ENCODE data around the gene ANGPT4.

The ANGPT4 gene

GRCh38 chr20:916125-916799, at the start of gene ANGPT4:
Gene ANGPT4 (minus strand): TSS chr20:916334. CDS start chr20:916214, 120 bp downstream.
- H3K9ac ChIP-seq (ENCODE audit: low read depth in 1 of 2, low read length in 2 of 2) = no peak within 1 kb of the TSS
- no peaks in the 10 kb centered on the region for H3K9me3 ChIP-seq (ENCODE audit: control insufficient read depth in 1 of 2, low read length in 2 of 2)
- H3K27me3 ChIP-seq (ENCODE audit: control insufficient read depth in 1 of 2, insufficient read depth in 2 of 2, low read length in 2 of 2) = peaks cover 0 to 11% of the 10 kb centered on the region in 2 donors
- H3K36me3 ChIP-seq (ENCODE audit: control insufficient read depth in 1 of 2, insufficient read depth in 2 of 2, low read length in 2 of 2) = no peaks in the 10 kb centered on the region
- H3K27ac ChIP-seq (ENCODE audit: low read depth, low read length) = no peak within 1 kb of the TSS
- no peaks in the 10 kb centered on the region for H3K4me1 ChIP-seq (ENCODE audit: control insufficient read depth in 1 of 2, insufficient read depth in 2 of 2, low read length in 2 of 2)
- no peak within 1 kb of the TSS for H3K4me3 ChIP-seq (ENCODE audit: low read depth in 1 of 2, low read length in 2 of 2)

GRCh38 chr20:963795-964194, 47.7 kb upstream of the ANGPT4 start:
- Histone ChIP-seq H3K27ac (ENCODE audit: low read depth, low read length) (no peak overlapping the region), H3K4me3 (ENCODE audit: low read depth in 1 of 2, low read length in 2 of 2) (no peak overlapping the region), H3K9ac (ENCODE audit: low read depth in 1 of 2, low read length in 2 of 2) (no peak overlapping the region), H3K4me1 (ENCODE audit: control insufficient read depth in 1 of 2, insufficient read depth in 2 of 2, low read length in 2 of 2) (no peaks in the 10 kb centered on the region), H3K27me3 (ENCODE audit: control insufficient read depth in 1 of 2, insufficient read depth in 2 of 2, low read length in 2 of 2) (peaks cover 4 to 5% of the 10 kb centered on the region in 2 donors), H3K9me3 (ENCODE audit: control insufficient read depth in 1 of 2, low read length in 2 of 2) (no peaks in the 10 kb centered on the region), H3K36me3 (ENCODE audit: control insufficient read depth in 1 of 2, insufficient read depth in 2 of 2, low read length in 2 of 2) (no peaks in the 10 kb centered on the region)

- Histone ChIP-seq H3K9ac (ENCODE audit: low read depth in 1 of 2, low read length in 2 of 2) (no peak overlapping the region), H3K4me3 (ENCODE audit: low read depth in 1 of 2, low read length in 2 of 2) (no peak overlapping the region), H3K4me1 (ENCODE audit: control insufficient read depth in 1 of 2, insufficient read depth in 2 of 2, low read length in 2 of 2) (no peaks in the 10 kb centered on the region), H3K27me3 (ENCODE audit: control insufficient read depth in 1 of 2, insufficient read depth in 2 of 2, low read length in 2 of 2) (peaks cover 5 to 6% of the 10 kb centered on the region in 2 donors), H3K36me3 (ENCODE audit: control insufficient read depth in 1 of 2, insufficient read depth in 2 of 2, low read length in 2 of 2) (no peaks in the 10 kb centered on the region), H3K9me3 (ENCODE audit: control insufficient read depth in 1 of 2, low read length in 2 of 2) (no peaks in the 10 kb centered on the region), H3K27ac (ENCODE audit: low read depth, low read length) (no peak overlapping the region)
Observed at GRCh38 chr20:962683-963082, 46.5 kb upstream of the ANGPT4 start.

GRCh38 chr20:962223-962622, 46.1 kb upstream of the ANGPT4 start:
- no peaks in the 10 kb centered on the region for H3K9me3 ChIP-seq (ENCODE audit: control insufficient read depth in 1 of 2, low read length in 2 of 2)
- H3K27me3 ChIP-seq (ENCODE audit: control insufficient read depth in 1 of 2, insufficient read depth in 2 of 2, low read length in 2 of 2) = peaks cover 6 to 8% of the 10 kb centered on the region in 2 donors
- H3K36me3 ChIP-seq (ENCODE audit: control insufficient read depth in 1 of 2, insufficient read depth in 2 of 2, low read length in 2 of 2) = no peaks in the 10 kb centered on the region
- H3K27ac ChIP-seq (ENCODE audit: low read depth, low read length) = no peak overlapping the region
- H3K9ac ChIP-seq (ENCODE audit: low read depth in 1 of 2, low read length in 2 of 2) = no peak overlapping the region
- no peak overlapping the region for H3K4me3 ChIP-seq (ENCODE audit: low read depth in 1 of 2, low read length in 2 of 2)
- H3K4me1 ChIP-seq (ENCODE audit: control insufficient read depth in 1 of 2, insufficient read depth in 2 of 2, low read length in 2 of 2) = no peaks in the 10 kb centered on the region

GRCh38 chr20:961768-962167, 45.6 kb upstream of the ANGPT4 start:
- no peaks in the 10 kb centered on the region for H3K36me3 ChIP-seq (ENCODE audit: control insufficient read depth in 1 of 2, insufficient read depth in 2 of 2, low read length in 2 of 2)
- peaks cover 6 to 8% of the 10 kb centered on the region in 2 donors for H3K27me3 ChIP-seq (ENCODE audit: control insufficient read depth in 1 of 2, insufficient read depth in 2 of 2, low read length in 2 of 2)
- H3K9ac ChIP-seq (ENCODE audit: low read depth in 1 of 2, low read length in 2 of 2) = no peak overlapping the region
- H3K9me3 ChIP-seq (ENCODE audit: control insufficient read depth in 1 of 2, low read length in 2 of 2) = no peaks in the 10 kb centered on the region
- H3K27ac ChIP-seq (ENCODE audit: low read depth, low read length) = no peak overlapping the region
- no peak overlapping the region for H3K4me3 ChIP-seq (ENCODE audit: low read depth in 1 of 2, low read length in 2 of 2)
- H3K4me1 ChIP-seq (ENCODE audit: control insufficient read depth in 1 of 2, insufficient read depth in 2 of 2, low read length in 2 of 2) = no peaks in the 10 kb centered on the region

- H3K9me3 ChIP-seq (ENCODE audit: control insufficient read depth in 1 of 2, low read length in 2 of 2) = no peaks in the 10 kb centered on the region
- no peak overlapping the region for H3K4me3 ChIP-seq (ENCODE audit: low read depth in 1 of 2, low read length in 2 of 2)
- H3K36me3 ChIP-seq (ENCODE audit: control insufficient read depth in 1 of 2, insufficient read depth in 2 of 2, low read length in 2 of 2) = no peaks in the 10 kb centered on the region
- H3K27ac ChIP-seq (ENCODE audit: low read depth, low read length) = no peak overlapping the region
- no peak overlapping the region for H3K9ac ChIP-seq (ENCODE audit: low read depth in 1 of 2, low read length in 2 of 2)
- H3K4me1 ChIP-seq (ENCODE audit: control insufficient read depth in 1 of 2, insufficient read depth in 2 of 2, low read length in 2 of 2) = peaks cover 0 to 4% of the 10 kb centered on the region in 2 donors
- H3K27me3 ChIP-seq (ENCODE audit: control insufficient read depth in 1 of 2, insufficient read depth in 2 of 2, low read length in 2 of 2) = peaks cover 5 to 8% of the 10 kb centered on the region in 2 donors
Observed at GRCh38 chr20:959996-960615, 44.0 kb upstream of the ANGPT4 start.

- Histone ChIP-seq H3K27me3 (ENCODE audit: control insufficient read depth in 1 of 2, insufficient read depth in 2 of 2, low read length in 2 of 2) (peaks cover 5 to 8% of the 10 kb centered on the region in 2 donors), H3K9ac (ENCODE audit: low read depth in 1 of 2, low read length in 2 of 2) (no peak overlapping the region), H3K4me3 (ENCODE audit: low read depth in 1 of 2, low read length in 2 of 2) (no peak overlapping the region), H3K4me1 (ENCODE audit: control insufficient read depth in 1 of 2, insufficient read depth in 2 of 2, low read length in 2 of 2) (peaks cover 0 to 4% of the 10 kb centered on the region in 2 donors), H3K27ac (ENCODE audit: low read depth, low read length) (no peak overlapping the region), H3K9me3 (ENCODE audit: control insufficient read depth in 1 of 2, low read length in 2 of 2) (no peaks in the 10 kb centered on the region), H3K36me3 (ENCODE audit: control insufficient read depth in 1 of 2, insufficient read depth in 2 of 2, low read length in 2 of 2) (no peaks in the 10 kb centered on the region)
Observed at GRCh38 chr20:958936-959815, 43.0 kb upstream of the ANGPT4 start.

GRCh38 chr20:957544-957943, 41.4 kb upstream of the ANGPT4 start:
- H3K9ac ChIP-seq (ENCODE audit: low read depth in 1 of 2, low read length in 2 of 2) = no peak overlapping the region

GRCh38 chr20:956330-956951, 40.3 kb upstream of the ANGPT4 start:
- no peak overlapping the region for H3K4me3 ChIP-seq (ENCODE audit: low read depth in 1 of 2, low read length in 2 of 2)
- H3K4me1 ChIP-seq (ENCODE audit: control insufficient read depth in 1 of 2, insufficient read depth in 2 of 2, low read length in 2 of 2) = peaks cover 0 to 4% of the 10 kb centered on the region in 2 donors
- no peak overlapping the region for H3K27ac ChIP-seq (ENCODE audit: low read depth, low read length)
- no peaks in the 10 kb centered on the region for H3K36me3 ChIP-seq (ENCODE audit: control insufficient read depth in 1 of 2, insufficient read depth in 2 of 2, low read length in 2 of 2)
- H3K9me3 ChIP-seq (ENCODE audit: control insufficient read depth in 1 of 2, low read length in 2 of 2) = no peaks in the 10 kb centered on the region
- H3K27me3 ChIP-seq (ENCODE audit: control insufficient read depth in 1 of 2, insufficient read depth in 2 of 2, low read length in 2 of 2) = peaks cover 5 to 8% of the 10 kb centered on the region in 2 donors
- H3K9ac ChIP-seq (ENCODE audit: low read depth in 1 of 2, low read length in 2 of 2) = no peak overlapping the region

More at GRCh38 chr20:957544-957943, 41.4 kb upstream of the ANGPT4 start:
- H3K9me3 ChIP-seq (ENCODE audit: control insufficient read depth in 1 of 2, low read length in 2 of 2) = no peaks in the 10 kb centered on the region
- H3K27me3 ChIP-seq (ENCODE audit: control insufficient read depth in 1 of 2, insufficient read depth in 2 of 2, low read length in 2 of 2) = peaks cover 5 to 8% of the 10 kb centered on the region in 2 donors
- H3K4me1 ChIP-seq (ENCODE audit: control insufficient read depth in 1 of 2, insufficient read depth in 2 of 2, low read length in 2 of 2) = peaks cover 0 to 4% of the 10 kb centered on the region in 2 donors
- H3K4me3 ChIP-seq (ENCODE audit: low read depth in 1 of 2, low read length in 2 of 2) = no peak overlapping the region
- H3K27ac ChIP-seq (ENCODE audit: low read depth, low read length) = no peak overlapping the region
- H3K36me3 ChIP-seq (ENCODE audit: control insufficient read depth in 1 of 2, insufficient read depth in 2 of 2, low read length in 2 of 2) = no peaks in the 10 kb centered on the region
